Activated CD8-positive, alpha-beta T cell treated with anti-CD3 and anti-CD28 coated beads, Interleukin-2, amount 10 ng/mL, durations not matched to agents 7 days and 5 days (primary cell): ENCODE data around the gene NDST1. TPM values are rescaled to one million over a fixed set of nuclear protein-coding genes. Genes with fewer than 3 reads are reported as not detected.

ENCODE experiments used
- ATAC-seq: fragments of 150-1000 bp; cut with Tn5 transposase; one replicate; pipeline ENCODE4 v1.10.0; 2021; ENCODE audit warnings: moderate library complexity
- CTCF ChIA-PET: fragments of 350-600 bp; sonication (Branson Sonifier 250); formaldehyde crosslinking; loops from one replicate; lab custom pipeline; 2021; ENCODE audit warnings: antibody characterized with exemption; lab: Charles Lee
- POLR2A ChIA-PET: fragments of 350-600 bp; sonication (Branson Sonifier 250); formaldehyde crosslinking; loops from one replicate; lab custom pipeline; 2021; ENCODE audit warnings: antibody characterized with exemption; lab: Charles Lee
- DNase-seq: peaks from one replicate; pipeline ENCODE4 v3.0.0-alpha.2; 2020
- H3K27ac Mint-ChIP-seq: one replicate; pipeline ENCODE4 v1.8.0; 2021; ENCODE audit warnings: mild to moderate bottlenecking, mixed read lengths
- H3K27me3 Mint-ChIP-seq: one replicate; pipeline ENCODE4 v1.8.0; 2021; ENCODE audit warnings: low read depth, mixed read lengths
- H3K36me3 Mint-ChIP-seq: one replicate; pipeline ENCODE4 v1.8.0; 2021; ENCODE audit warnings: low read depth, mixed read lengths
- H3K4me1 Mint-ChIP-seq: one replicate; pipeline ENCODE4 v1.8.0; 2021; ENCODE audit warnings: low read depth, mixed read lengths
- H3K4me3 Mint-ChIP-seq: one replicate; pipeline ENCODE4 v1.8.0; 2021; ENCODE audit warnings: mild to moderate bottlenecking, mixed read lengths
- H3K9me3 Mint-ChIP-seq: one replicate; pipeline ENCODE4 v1.8.0; 2022; ENCODE audit warnings: mixed read lengths; ENCODE audit not compliant: insufficient read depth
- total RNA-seq, 2 experiments: library from RNA; stranded (reverse); gene quantifications; one replicate each; pipeline ENCODE4 v1.2.3, GENCODE V29; 2021

Gene NDST1
- total RNA-seq, 2 experiments from 2014 or later: 0.63 TPM

DNA sequence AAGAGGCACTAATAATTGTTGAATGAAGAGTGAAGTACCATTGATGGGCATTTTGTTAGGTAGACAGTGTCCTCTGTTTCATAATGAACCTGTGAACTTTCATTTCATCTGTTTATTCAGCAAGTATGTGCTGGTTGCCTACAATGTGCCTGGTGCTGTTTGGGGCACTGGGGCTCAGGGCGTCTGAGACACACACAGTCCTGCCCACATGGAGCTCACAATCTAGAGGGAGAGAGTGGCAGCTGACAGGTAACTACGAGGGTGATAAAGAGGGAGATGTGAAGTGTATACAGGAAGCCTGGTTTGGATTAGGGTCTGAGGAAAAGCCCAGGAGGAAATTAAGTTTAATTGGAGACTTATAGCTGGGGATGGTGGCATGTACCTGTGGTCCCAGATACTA is 28.5 kb upstream of the NDST1 start:
- POLR2A ChIA-PET: no interaction called here
- ATAC-seq (no peak), DNase-seq (no peak)
- Mint-ChIP-seq H3K27me3 (peaks cover 8% of the 10 kb centered on the region), H3K27ac (no peak overlapping the region), H3K9me3 (no peaks in the 10 kb centered on the region), H3K36me3 (no peaks in the 10 kb centered on the region), H3K4me1 (peaks cover 9% of the 10 kb centered on the region), H3K4me3 (no peak overlapping the region)
- CTCF ChIA-PET: interaction anchor here (1.0 to 1.4 kb wide), 2 partner anchors 20 to 21 kb away, joined by 3 read pairs; no protein-coding TSS in a partner anchor

DNA sequence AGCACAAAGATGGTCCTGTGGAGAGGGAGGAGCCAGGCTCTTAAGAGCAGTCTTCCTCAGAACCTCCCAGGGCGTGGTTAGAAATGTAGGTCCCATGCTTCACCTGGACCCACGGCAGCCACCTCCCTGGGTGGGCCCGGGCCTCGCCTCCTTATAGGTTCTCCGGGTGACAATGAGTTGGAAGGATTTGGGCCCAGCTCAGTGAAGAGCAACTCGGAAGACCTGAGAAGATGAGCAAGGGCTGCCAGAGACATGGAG is 26.3 kb upstream of the NDST1 start:
- ATAC-seq: no peak
- H3K27ac Mint-ChIP-seq: no peak overlapping the region
- H3K4me1 Mint-ChIP-seq: peaks cover 11% of the 10 kb centered on the region
- DNase-seq: no peak
- H3K9me3 Mint-ChIP-seq: no peaks in the 10 kb centered on the region
- H3K4me3 Mint-ChIP-seq: no peak overlapping the region
- ChIA-PET CTCF (no interaction called here), POLR2A (no interaction called here)
- peaks cover 15% of the 10 kb centered on the region for H3K27me3 Mint-ChIP-seq
- no peaks in the 10 kb centered on the region for H3K36me3 Mint-ChIP-seq

DNA sequence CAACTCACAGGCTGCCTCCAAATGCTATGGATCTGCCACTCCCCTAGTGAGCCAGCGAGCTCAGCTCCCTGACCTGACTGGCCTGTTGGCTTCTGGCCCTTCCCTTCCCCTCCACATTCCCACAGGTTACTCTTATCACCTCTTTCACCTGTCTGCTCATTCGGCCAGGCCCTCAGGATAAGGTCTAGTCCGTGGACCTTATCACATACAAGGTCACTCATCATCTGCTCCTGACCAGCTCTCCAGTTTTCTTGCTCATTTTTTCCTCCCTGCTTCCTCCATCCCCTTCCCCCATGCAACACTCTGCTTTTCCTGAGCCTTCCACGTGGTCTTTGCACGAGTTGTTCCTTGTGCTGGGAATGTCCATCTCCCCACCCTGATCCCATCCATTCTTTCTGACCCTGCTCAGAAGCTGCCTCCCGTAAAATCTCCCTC is 25.9 kb upstream of the NDST1 start:
- H3K27me3 Mint-ChIP-seq: peaks cover 16% of the 10 kb centered on the region
- no peak overlapping the region for H3K27ac Mint-ChIP-seq
- no peak overlapping the region for H3K4me3 Mint-ChIP-seq
- peaks cover 7% of the 10 kb centered on the region for H3K4me1 Mint-ChIP-seq
- CTCF ChIA-PET: no interaction called here
- POLR2A ChIA-PET: interaction anchor here (0.5 kb wide), 1 partner anchor 250 kb away, joined by 8 read pairs; no protein-coding TSS in a partner anchor
- no peaks in the 10 kb centered on the region for H3K9me3 Mint-ChIP-seq
- DNase-seq (no peak), ATAC-seq (no peak)
- H3K36me3 Mint-ChIP-seq: no peaks in the 10 kb centered on the region

DNA sequence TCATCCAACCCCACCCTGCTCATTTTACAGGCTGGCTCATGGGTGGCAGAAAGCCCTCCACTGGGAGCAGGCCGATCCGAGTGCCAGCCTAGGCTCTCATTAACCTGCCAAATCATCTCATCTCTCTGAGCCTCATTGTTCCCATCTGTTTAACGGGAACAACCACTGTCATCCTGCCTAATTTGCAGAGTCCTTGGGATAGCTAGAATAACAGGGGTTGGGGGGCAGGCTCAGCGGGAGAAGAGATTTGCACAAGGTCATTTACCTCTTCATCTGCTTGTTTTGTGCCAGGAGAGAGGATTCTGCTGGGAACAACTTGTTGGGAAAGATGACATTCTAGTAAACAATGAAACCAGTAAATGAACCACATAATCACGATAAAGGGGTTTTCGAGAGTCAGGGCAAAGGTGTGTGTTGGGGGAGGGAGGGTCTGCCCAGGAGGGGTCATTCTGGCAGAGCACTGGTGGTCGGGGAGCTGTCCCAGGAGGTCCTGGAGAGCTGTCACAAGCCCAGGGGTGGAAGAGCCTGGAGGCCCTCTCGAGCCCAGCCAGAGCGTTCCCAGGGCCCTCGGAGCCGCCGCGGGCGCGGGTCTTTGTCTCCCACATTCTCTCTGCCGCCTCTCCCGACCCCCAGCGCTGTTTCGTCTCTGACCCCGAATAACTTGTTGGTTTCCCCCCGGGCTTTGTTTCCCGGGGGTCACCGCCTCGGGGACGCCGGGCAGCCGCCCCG is 22.8 kb upstream of the NDST1 start:
- peaks cover 3% of the 10 kb centered on the region for H3K4me1 Mint-ChIP-seq
- CTCF ChIA-PET: interaction anchor here (1.1 kb wide), 1 partner anchor 26 kb away, joined by 3 read pairs; no protein-coding TSS in a partner anchor
- POLR2A ChIA-PET: interaction anchor here (1.0 kb wide), 1 partner anchor 36 kb away, joined by 3 read pairs; no protein-coding TSS in a partner anchor
- no peaks in the 10 kb centered on the region for H3K9me3 Mint-ChIP-seq
- H3K4me3 Mint-ChIP-seq: peak overlapping the region; percentile 43
- H3K27me3 Mint-ChIP-seq: peaks cover 15% of the 10 kb centered on the region
- ATAC-seq (no peak), DNase-seq (no peak)
- no peak overlapping the region for H3K27ac Mint-ChIP-seq
- H3K36me3 Mint-ChIP-seq: no peaks in the 10 kb centered on the region

DNA sequence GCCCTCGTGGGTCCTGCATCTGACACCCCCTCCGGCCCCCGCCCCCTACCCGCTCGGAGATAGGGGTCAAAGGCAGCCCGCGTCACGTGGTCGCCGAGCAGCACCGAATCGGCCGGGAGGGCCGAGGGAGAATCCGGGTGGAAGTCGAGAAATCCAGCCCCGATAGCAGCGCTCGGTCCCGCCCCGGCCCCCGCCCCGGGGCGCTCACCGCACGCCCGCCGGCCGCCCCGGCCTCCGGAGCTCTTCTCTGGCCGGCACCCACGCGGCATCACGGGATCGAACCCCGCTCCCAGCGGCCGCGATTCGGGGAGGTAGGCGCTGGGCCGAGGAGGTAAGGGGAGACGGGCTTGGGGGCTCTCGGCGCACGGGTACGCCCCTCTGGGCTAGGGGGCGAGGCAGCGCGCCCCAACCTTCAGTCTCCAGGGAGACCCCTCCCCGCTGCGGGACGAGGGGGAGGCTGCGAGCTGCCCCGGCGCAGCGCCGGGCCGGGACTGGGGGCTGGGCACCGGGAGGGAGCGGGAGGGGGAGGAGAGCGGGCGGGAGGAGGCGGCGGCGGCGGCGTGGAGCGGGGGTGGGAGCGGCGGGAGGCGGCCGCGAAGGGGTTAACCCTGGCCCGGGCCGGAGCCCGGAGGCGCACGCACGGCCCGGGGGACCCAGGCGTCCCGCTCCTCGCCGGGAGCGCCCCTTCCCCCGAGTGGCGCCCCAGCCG is 22.1 kb upstream of the NDST1 start:
- CTCF ChIA-PET: interaction anchor here (1.1 kb wide), 1 partner anchor 27 kb away, joined by 3 read pairs; no protein-coding TSS in a partner anchor
- Mint-ChIP-seq H3K9me3 (no peaks in the 10 kb centered on the region), H3K27me3 (peaks cover 15% of the 10 kb centered on the region), H3K4me1 (peaks cover 3% of the 10 kb centered on the region), H3K36me3 (no peaks in the 10 kb centered on the region), H3K4me3 (peak overlapping the region; percentile 43), H3K27ac (no peak overlapping the region)
- DNase-seq: peak; percentile 25
- POLR2A ChIA-PET: no interaction called here
- peak; percentile 52 for ATAC-seq

DNA sequence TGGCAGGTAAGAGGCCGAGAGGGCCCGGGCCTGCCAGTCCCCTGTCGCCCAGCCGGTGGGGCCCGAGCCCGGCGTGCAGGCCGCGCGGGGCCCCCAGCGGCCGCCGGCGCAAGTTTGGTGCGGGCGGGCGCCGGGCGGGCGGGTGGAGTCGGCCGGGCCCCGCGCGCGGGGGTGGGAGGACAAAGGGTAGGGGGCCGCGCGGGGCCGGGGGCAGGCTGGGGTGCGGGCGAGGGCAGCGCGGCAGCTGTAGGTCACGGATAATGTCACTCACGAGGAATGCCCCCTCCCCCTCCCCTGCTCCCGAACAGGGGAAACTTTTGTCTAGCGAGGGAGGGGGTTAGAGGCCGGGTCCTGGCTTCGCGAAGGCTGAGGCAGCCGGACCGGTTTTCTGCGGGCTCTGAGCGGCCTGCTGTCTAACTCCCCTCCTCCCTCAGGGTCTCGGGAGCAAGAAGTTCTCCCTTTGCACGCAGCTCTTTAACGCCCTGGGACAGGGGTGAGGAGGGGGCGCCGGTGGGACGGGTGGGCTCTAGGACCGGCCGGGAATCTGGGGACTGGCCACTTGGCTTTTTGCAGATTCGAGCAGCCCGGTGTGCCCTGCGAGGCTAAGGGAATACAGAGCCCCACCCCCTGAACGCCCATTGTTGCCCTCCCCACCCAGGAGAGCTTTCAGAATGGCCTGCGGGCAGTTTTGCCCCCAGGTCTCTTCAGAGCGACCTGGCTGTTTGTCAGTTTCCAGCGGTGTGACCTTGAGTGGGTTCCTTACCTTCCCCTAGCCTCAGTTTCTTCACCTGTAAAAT is 21.3 kb upstream of the NDST1 start:
- POLR2A ChIA-PET: no interaction called here
- CTCF ChIA-PET: no interaction called here
- Mint-ChIP-seq H3K27me3 (peaks cover 17% of the 10 kb centered on the region), H3K36me3 (no peaks in the 10 kb centered on the region), H3K4me1 (peaks cover 3% of the 10 kb centered on the region), H3K4me3 (peak overlapping the region; percentile 23), H3K9me3 (no peaks in the 10 kb centered on the region), H3K27ac (no peak overlapping the region)
- DNase-seq (peak; percentile 32), ATAC-seq (peak; percentile 71)

DNA sequence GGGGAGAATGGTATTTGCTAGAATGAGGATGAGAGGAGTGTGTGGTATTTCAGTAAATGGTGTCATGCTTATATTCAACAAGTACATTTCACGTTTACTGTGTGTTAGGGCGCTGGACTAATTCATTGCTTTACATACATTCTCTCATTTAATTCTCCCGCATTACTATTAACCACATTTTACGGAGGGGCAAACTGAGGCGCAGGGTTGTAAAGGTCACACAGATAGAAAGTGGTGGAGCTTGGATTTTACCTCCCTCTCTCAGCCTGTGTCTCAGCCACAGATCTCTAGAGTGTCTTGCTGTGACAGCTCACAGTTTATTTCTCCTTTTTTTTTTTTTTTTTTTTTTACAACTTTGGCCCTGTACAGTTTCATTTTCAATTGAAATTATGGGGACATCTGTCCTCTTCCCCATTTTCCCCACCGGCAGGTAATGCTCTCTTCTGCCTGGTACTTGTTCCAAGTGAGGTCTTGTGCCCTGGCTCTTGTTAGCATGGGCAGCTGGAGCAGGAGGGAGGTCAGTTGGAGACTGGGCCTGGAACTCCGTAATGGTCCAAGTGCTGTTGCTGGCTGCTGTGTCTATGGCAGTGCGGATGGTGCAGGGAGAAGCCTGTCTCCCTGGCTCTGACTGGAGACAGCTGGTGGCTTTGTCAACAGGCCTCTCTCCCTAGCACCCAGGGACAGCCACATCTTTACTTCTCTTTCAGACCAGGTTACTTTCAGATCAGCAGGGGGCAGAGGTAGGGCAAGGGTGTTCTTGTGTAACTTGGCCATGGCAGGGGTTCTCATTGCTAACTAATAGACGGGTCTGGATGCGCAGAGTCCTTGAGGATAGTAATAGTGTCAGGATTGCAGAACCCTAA is 20.5 kb upstream of the NDST1 start:
- CTCF ChIA-PET: no interaction called here
- DNase-seq (no peak), ATAC-seq (no peak)
- Mint-ChIP-seq H3K9me3 (no peaks in the 10 kb centered on the region), H3K4me1 (peaks cover 3% of the 10 kb centered on the region), H3K4me3 (peak overlapping the region; percentile 23), H3K27me3 (peaks cover 17% of the 10 kb centered on the region), H3K27ac (no peak overlapping the region), H3K36me3 (no peaks in the 10 kb centered on the region)
- POLR2A ChIA-PET: no interaction called here

DNA sequence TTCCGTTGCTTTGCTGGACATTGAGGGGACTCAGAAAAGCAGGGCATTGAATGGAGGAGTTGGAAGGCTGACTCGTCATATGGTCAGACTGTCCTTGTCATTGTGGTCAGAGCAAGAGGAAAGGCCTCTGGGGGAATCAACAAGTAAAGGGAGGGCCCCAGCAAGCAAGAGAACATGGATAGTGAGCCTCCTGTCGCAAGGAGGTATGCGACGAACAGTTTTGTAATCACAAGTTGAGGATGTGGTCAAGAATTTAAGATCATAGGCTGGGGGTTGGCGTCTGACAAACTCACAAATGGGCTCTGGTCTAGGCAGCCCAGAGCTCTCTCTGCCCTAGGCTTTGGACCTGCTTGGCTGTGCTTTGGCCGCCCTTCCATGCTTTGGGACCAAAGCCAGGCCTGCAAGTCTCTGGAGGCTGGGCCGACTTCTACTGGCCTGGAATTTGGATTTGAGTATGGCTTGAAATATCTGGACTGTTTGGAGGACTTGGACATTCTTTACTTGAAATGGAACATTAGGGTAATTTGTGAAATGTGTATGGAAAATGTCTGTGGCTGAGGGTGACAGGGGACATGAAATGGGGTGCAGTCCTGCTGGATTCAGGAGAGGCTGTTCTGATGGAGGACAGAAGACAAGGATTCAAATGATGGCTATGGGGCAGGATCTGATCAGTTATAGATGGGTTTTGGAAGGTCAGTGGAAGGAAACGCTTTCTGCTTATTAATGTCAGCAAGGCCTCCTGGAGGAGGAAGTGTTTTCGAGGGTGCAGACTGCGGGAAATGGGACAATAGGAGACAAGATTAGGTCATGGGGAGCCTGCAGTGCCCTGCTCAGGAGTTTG is 19.2 kb upstream of the NDST1 start:
- DNase-seq: no peak
- no peak overlapping the region for H3K4me3 Mint-ChIP-seq
- H3K36me3 Mint-ChIP-seq: no peaks in the 10 kb centered on the region
- H3K27me3 Mint-ChIP-seq: peaks cover 13% of the 10 kb centered on the region
- no peaks in the 10 kb centered on the region for H3K9me3 Mint-ChIP-seq
- ChIA-PET POLR2A (no interaction called here), CTCF (interaction anchor here (1.4 kb wide), 1 partner anchor 30 kb away, joined by 3 read pairs; no protein-coding TSS in a partner anchor)
- no peak for ATAC-seq
- no peak overlapping the region for H3K27ac Mint-ChIP-seq
- peaks cover 3% of the 10 kb centered on the region for H3K4me1 Mint-ChIP-seq

DNA sequence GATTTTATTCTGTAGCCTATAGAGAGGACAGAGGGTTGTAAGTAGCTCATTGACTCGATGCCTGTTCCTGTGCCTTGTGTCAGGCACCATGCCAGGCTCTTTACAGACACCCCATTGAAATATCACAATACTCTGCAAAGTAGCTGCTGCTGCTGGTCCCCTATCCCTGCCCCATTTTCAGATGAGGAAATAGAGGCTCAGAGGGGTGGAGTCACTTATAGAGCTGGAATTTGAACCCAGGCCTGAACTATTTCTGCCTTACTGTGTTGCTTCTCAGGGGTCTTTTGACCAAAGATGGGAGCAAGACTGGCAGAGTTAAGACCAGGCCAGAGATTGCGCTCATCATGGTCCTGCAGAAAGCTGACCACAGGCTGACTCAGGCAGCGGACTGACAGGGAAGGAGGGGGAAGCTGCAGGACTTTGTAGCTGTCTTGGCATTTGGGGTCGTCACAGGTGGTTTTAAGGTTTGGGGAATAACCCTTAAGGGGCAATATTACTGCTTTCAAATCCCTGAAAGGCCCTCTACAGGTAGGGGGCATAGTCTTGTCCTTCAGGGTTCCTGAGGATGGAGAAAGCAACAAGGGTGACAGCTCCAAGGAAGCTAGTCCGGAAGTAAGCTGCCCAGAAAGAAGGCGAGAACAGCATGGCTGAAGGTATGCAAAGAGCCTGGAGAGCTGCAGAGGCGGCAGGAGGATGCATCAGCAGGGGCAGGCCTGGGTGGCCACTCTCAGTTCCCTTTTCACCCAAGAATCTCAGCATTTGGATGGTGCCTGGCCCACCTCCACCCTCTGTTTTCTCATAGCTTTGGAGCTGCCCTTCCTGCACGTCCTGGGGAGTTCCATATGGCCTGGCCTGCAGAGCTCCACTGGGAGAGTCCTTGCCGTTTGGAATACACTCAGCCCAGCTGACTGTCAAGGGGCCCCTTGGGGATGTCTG is 18.3 kb upstream of the NDST1 start:
- no peak for ATAC-seq
- CTCF ChIA-PET: interaction anchor here (0.9 to 1.4 kb wide), 2 partner anchors 31 to 40 kb away, joined by 3 read pairs; partner anchors contain the start of gene RPS14

More for the DNA sequence above, 18.3 kb upstream of the NDST1 start:
- Mint-ChIP-seq H3K4me1 (peaks cover 3% of the 10 kb centered on the region), H3K27me3 (peaks cover 13% of the 10 kb centered on the region), H3K4me3 (no peak overlapping the region), H3K9me3 (no peaks in the 10 kb centered on the region), H3K36me3 (no peaks in the 10 kb centered on the region), H3K27ac (no peak overlapping the region)
- POLR2A ChIA-PET: interaction anchor here (0.7 kb wide), 1 partner anchor 77 kb away, joined by 3 read pairs; the partner anchor contains the start of gene CD74
- DNase-seq: no peak
